Retina (tissue), 1 donor: ENCODE data around the gene PKIG.
"Not testable (repeated sequence)": the region's sequence is repeated elsewhere in the genome, so short reads cannot be mapped to it uniquely, and the experiment has no call there.

Experiments used
- DNase-seq: peaks from one replicate; pipeline ENCODE4 v3.0.0-alpha.2; 2016

The PKIG gene

GRCh38 chr20:44572551-44573500 is 9.6 kb upstream of the PKIG start:
- DNase-seq: peak; percentile 15

GRCh38 chr20:44573501-44573869 is 8.9 kb upstream of the PKIG start:
- DNase-seq: no peak

GRCh38 chr20:44574372-44574771 is 8.0 kb upstream of the PKIG start:
- DNase-seq: no peak

GRCh38 chr20:44576297-44576696 is 6.1 kb upstream of the PKIG start:
- no peak for DNase-seq

- DNase-seq: peak; percentile 53
Measured at GRCh38 chr20:44579313-44580081, 2.9 kb upstream of the PKIG start.

GRCh38 chr20:44580581-44581268 is 1.7 kb upstream of the PKIG start:
- DNase-seq: no peak

- no peak for DNase-seq
Measured at GRCh38 chr20:44581515-44581914, 864 bp upstream of the PKIG start.

GRCh38 chr20:44583157-44583556 is 778 bp downstream of the PKIG start:
- no peak for DNase-seq

- no peak for DNase-seq
Measured at GRCh38 chr20:44584162-44584561, 1.8 kb downstream of the PKIG start.

- DNase-seq: no peak
Measured at GRCh38 chr20:44585057-44585963, 2.9 kb downstream of the PKIG start.

- no peak for DNase-seq
Measured at GRCh38 chr20:44586289-44586911, 4.0 kb downstream of the PKIG start.

GRCh38 chr20:44587035-44587980 is 4.9 kb downstream of the PKIG start:
- no peak for DNase-seq

- DNase-seq: not testable (repeated sequence)
Measured at GRCh38 chr20:44588321-44588720, 5.9 kb downstream of the PKIG start.

- DNase-seq: no peak
Measured at GRCh38 chr20:44589537-44589936, 7.2 kb downstream of the PKIG start.

GRCh38 chr20:44590980-44591778 is 8.8 kb downstream of the PKIG start:
- DNase-seq: no peak

GRCh38 chr20:44592366-44592765 is 10.0 kb downstream of the PKIG start:
- no peak for DNase-seq

- no peak for DNase-seq
Measured at GRCh38 chr20:44593751-44594150, 11.4 kb downstream of the PKIG start.

GRCh38 chr20:44594730-44595129 is 12.4 kb downstream of the PKIG start:
- no peak for DNase-seq

- no peak for DNase-seq
Measured at GRCh38 chr20:44596010-44596409, 13.6 kb downstream of the PKIG start.

GRCh38 chr20:44596876-44597275 is 14.5 kb downstream of the PKIG start:
- no peak for DNase-seq
